Measurements from ENCODE around the gene MAD2L1BP. TPM values are rescaled to one million over a fixed set of nuclear protein-coding genes. Genes with fewer than 3 reads are reported as not detected.
"Not testable (repeated sequence)": the region's sequence is repeated elsewhere in the genome, so short reads cannot be mapped to it uniquely, and the experiment has no call there.

The MAD2L1BP gene
- total RNA-seq, 2 experiments from 2014 or later, result 29.9 to 30.1 TPM

GRCh38 chr6:43634702-43635303 is 837 bp upstream of the MAD2L1BP start:
- DNase-seq, result no peak

GRCh38 chr6:43636308-43636659 is 644 bp downstream of the MAD2L1BP start:
- no peaks in the 10 kb centered on the region for H3K27me3 Mint-ChIP-seq
- peaks cover 30% of the 10 kb centered on the region for H3K4me1 Mint-ChIP-seq
- H3K36me3 Mint-ChIP-seq, result peaks cover 31% of the 10 kb centered on the region
- DNase-seq, result no peak
- H3K9me3 Mint-ChIP-seq, result no peaks in the 10 kb centered on the region
- H3K4me3 Mint-ChIP-seq, result peak overlapping the region; percentile 91
- H3K27ac Mint-ChIP-seq, result peak overlapping the region; percentile 89

More at GRCh38 chr6:43634702-43635303, 837 bp upstream of the MAD2L1BP start:
- Mint-ChIP-seq H3K27me3 (no peaks in the 10 kb centered on the region), H3K4me1 (peaks cover 35% of the 10 kb centered on the region), H3K9me3 (no peaks in the 10 kb centered on the region), H3K4me3 (peak overlapping the region; percentile 91), H3K36me3 (peaks cover 23% of the 10 kb centered on the region), H3K27ac (peak overlapping the region; percentile 89)

- H3K27ac Mint-ChIP-seq, result no peak overlapping the region
- no peaks in the 10 kb centered on the region for H3K27me3 Mint-ChIP-seq
- peaks cover 37% of the 10 kb centered on the region for H3K36me3 Mint-ChIP-seq
- no peak overlapping the region for H3K4me3 Mint-ChIP-seq
- no peak for DNase-seq
- no peaks in the 10 kb centered on the region for H3K9me3 Mint-ChIP-seq
- peaks cover 29% of the 10 kb centered on the region for H3K4me1 Mint-ChIP-seq
These were observed 4.6 kb downstream of the MAD2L1BP start for GRCh38 chr6:43639984-43640800.

- peaks cover 10% of the 10 kb centered on the region for H3K4me1 Mint-ChIP-seq
- no peak within 1 kb of the TSS for H3K27ac Mint-ChIP-seq
- peak within 1 kb of the TSS; percentile 78 for H3K4me3 Mint-ChIP-seq
- no peaks in the 10 kb centered on the region for H3K27me3 Mint-ChIP-seq
- H3K36me3 Mint-ChIP-seq, result peaks cover 13% of the 10 kb centered on the region
- peak; percentile 74 for DNase-seq
- no peaks in the 10 kb centered on the region for H3K9me3 Mint-ChIP-seq
These were observed 9.4 kb downstream of the MAD2L1BP start, which contains the start of gene RSPH9 for GRCh38 chr6:43644940-43645612. RSPH9 (plus strand) TSS chr6:43645036; CDS start chr6:43645099, 63 bp downstream.

- Mint-ChIP-seq H3K4me3 (peak overlapping the region; percentile 78), H3K36me3 (peaks cover 8% of the 10 kb centered on the region), H3K27ac (no peak overlapping the region), H3K4me1 (peaks cover 7% of the 10 kb centered on the region), H3K9me3 (no peaks in the 10 kb centered on the region), H3K27me3 (no peaks in the 10 kb centered on the region)
- no peak for DNase-seq
These were observed 9.9 kb downstream of the MAD2L1BP start for GRCh38 chr6:43645613-43645964.

GRCh38 chr6:43647613-43648012 is 12.0 kb downstream of the MAD2L1BP start:
- Mint-ChIP-seq H3K36me3 (peaks cover 4% of the 10 kb centered on the region), H3K9me3 (no peaks in the 10 kb centered on the region), H3K4me3 (no peak overlapping the region), H3K27ac (no peak overlapping the region), H3K27me3 (no peaks in the 10 kb centered on the region), H3K4me1 (peaks cover 7% of the 10 kb centered on the region)
- no peak for DNase-seq

GRCh38 chr6:43648248-43648647 is 12.6 kb downstream of the MAD2L1BP start:
- Mint-ChIP-seq H3K4me1 (peaks cover 7% of the 10 kb centered on the region), H3K9me3 (no peaks in the 10 kb centered on the region), H3K27ac (no peak overlapping the region), H3K27me3 (no peaks in the 10 kb centered on the region), H3K36me3 (peaks cover 4% of the 10 kb centered on the region), H3K4me3 (no peak overlapping the region)
- no peak for DNase-seq

GRCh38 chr6:43652822-43653221 is 17.2 kb downstream of the MAD2L1BP start:
- not testable (repeated sequence) for H3K36me3 Mint-ChIP-seq, H3K9me3 Mint-ChIP-seq, H3K27ac Mint-ChIP-seq, H3K4me3 Mint-ChIP-seq, H3K4me1 Mint-ChIP-seq, DNase-seq, H3K27me3 Mint-ChIP-seq

GRCh38 chr6:43657221-43657802 is 21.7 kb downstream of the MAD2L1BP start:
- no peaks in the 10 kb centered on the region for H3K9me3 Mint-ChIP-seq
- no peak overlapping the region for H3K27ac Mint-ChIP-seq
- no peaks in the 10 kb centered on the region for H3K27me3 Mint-ChIP-seq
- no peak overlapping the region for H3K4me3 Mint-ChIP-seq
- H3K36me3 Mint-ChIP-seq, result no peaks in the 10 kb centered on the region
- DNase-seq, result no peak
- no peaks in the 10 kb centered on the region for H3K4me1 Mint-ChIP-seq

- no peak for DNase-seq
- no peaks in the 10 kb centered on the region for H3K36me3 Mint-ChIP-seq
- no peaks in the 10 kb centered on the region for H3K9me3 Mint-ChIP-seq
- no peaks in the 10 kb centered on the region for H3K27me3 Mint-ChIP-seq
- no peak overlapping the region for H3K4me3 Mint-ChIP-seq
- no peaks in the 10 kb centered on the region for H3K4me1 Mint-ChIP-seq
- no peak overlapping the region for H3K27ac Mint-ChIP-seq
These were observed 22.5 kb downstream of the MAD2L1BP start for GRCh38 chr6:43658161-43658560.

GRCh38 chr6:43662948-43663347 is 27.3 kb downstream of the MAD2L1BP start:
- DNase-seq, H3K27me3 Mint-ChIP-seq, H3K27ac Mint-ChIP-seq, H3K4me3 Mint-ChIP-seq, H3K36me3 Mint-ChIP-seq, H3K9me3 Mint-ChIP-seq: not testable (repeated sequence)
- peaks cover 10% of the 10 kb centered on the region for H3K4me1 Mint-ChIP-seq

- Mint-ChIP-seq H3K4me3 (no peak overlapping the region), H3K4me1 (peaks cover 30% of the 10 kb centered on the region), H3K9me3 (no peaks in the 10 kb centered on the region), H3K36me3 (no peaks in the 10 kb centered on the region), H3K27me3 (no peaks in the 10 kb centered on the region), H3K27ac (no peak overlapping the region)
- DNase-seq, result no peak
These were observed 29.7 kb downstream of the MAD2L1BP start for GRCh38 chr6:43665376-43665775.

GRCh38 chr6:43666196-43666920 is 30.7 kb downstream of the MAD2L1BP start:
- no peaks in the 10 kb centered on the region for H3K27me3 Mint-ChIP-seq
- DNase-seq, result no peak
- H3K27ac Mint-ChIP-seq, result no peak overlapping the region
- no peaks in the 10 kb centered on the region for H3K9me3 Mint-ChIP-seq
- H3K4me3 Mint-ChIP-seq, result no peak overlapping the region
- H3K36me3 Mint-ChIP-seq, result no peaks in the 10 kb centered on the region
- H3K4me1 Mint-ChIP-seq, result peaks cover 37% of the 10 kb centered on the region

GRCh38 chr6:43667245-43668150 is 31.9 kb downstream of the MAD2L1BP start:
- H3K27me3 Mint-ChIP-seq, result no peaks in the 10 kb centered on the region
- H3K4me3 Mint-ChIP-seq, result peak overlapping the region; percentile 60
- peak; percentile 76 for DNase-seq
- H3K36me3 Mint-ChIP-seq, result peaks cover 6% of the 10 kb centered on the region
- H3K27ac Mint-ChIP-seq, result peak overlapping the region; percentile 66
- peaks cover 37% of the 10 kb centered on the region for H3K4me1 Mint-ChIP-seq
- no peaks in the 10 kb centered on the region for H3K9me3 Mint-ChIP-seq
